Activated CD8-positive, alpha-beta memory T cell treated with anti-CD3 and anti-CD28 coated beads, Interleukin-2, amount 50 U/mL, for 24 hours (primary cell): ENCODE measurements around the gene VPS35.

ENCODE experiments used
- DNase-seq: peaks from one replicate; pipeline ENCODE4 v3.0.0-alpha.2; 2020; ENCODE audit errors: extremely low read depth

VPS35 gene

GRCh38 chr16:46688654-46689364 is at the start of gene VPS35:
Gene VPS35 (minus strand): TSS chr16:46689178. CDS start chr16:46689133, 45 bp downstream.
- DNase-seq, result peak; percentile 99

GRCh38 chr16:46737621-46738214 is 48.7 kb upstream of the VPS35 start:
- DNase-seq, result no peak

- no peak for DNase-seq
These were observed 47.7 kb upstream of the VPS35 start for GRCh38 chr16:46736695-46737094.

- DNase-seq, result no peak
These were observed 44.4 kb upstream of the VPS35 start for GRCh38 chr16:46733319-46733830.

GRCh38 chr16:46732561-46732960 is 43.6 kb upstream of the VPS35 start:
- no peak for DNase-seq

GRCh38 chr16:46731691-46732555 is 42.9 kb upstream of the VPS35 start:
- no peak for DNase-seq

- no peak for DNase-seq
These were observed 42.1 kb upstream of the VPS35 start for GRCh38 chr16:46730801-46731690.

GRCh38 chr16:46730126-46730525 is 41.1 kb upstream of the VPS35 start:
- no peak for DNase-seq

- DNase-seq, result no peak
These were observed 40.5 kb upstream of the VPS35 start for GRCh38 chr16:46729326-46729995.

GRCh38 chr16:46728806-46729205 is 39.8 kb upstream of the VPS35 start:
- DNase-seq, result no peak

- no peak for DNase-seq
These were observed 38.7 kb upstream of the VPS35 start for GRCh38 chr16:46727630-46728029.

GRCh38 chr16:46727184-46727583 is 38.2 kb upstream of the VPS35 start:
- no peak for DNase-seq

GRCh38 chr16:46721885-46722284 is 32.9 kb upstream of the VPS35 start:
- DNase-seq, result no peak

- DNase-seq, result no peak
These were observed 31.6 kb upstream of the VPS35 start for GRCh38 chr16:46720619-46721018.

GRCh38 chr16:46719528-46719927 is 30.6 kb upstream of the VPS35 start:
- DNase-seq, result no peak

- no peak for DNase-seq
These were observed 29.2 kb upstream of the VPS35 start for GRCh38 chr16:46718214-46718613.

- DNase-seq, result no peak
These were observed 28.7 kb upstream of the VPS35 start for GRCh38 chr16:46717692-46718091.

GRCh38 chr16:46715769-46716305 is 26.9 kb upstream of the VPS35 start:
- no peak for DNase-seq

GRCh38 chr16:46714797-46715591 is 26.0 kb upstream of the VPS35 start:
- no peak for DNase-seq

GRCh38 chr16:46713634-46714033 is 24.7 kb upstream of the VPS35 start:
- no peak for DNase-seq
